Hematopoietic multipotent progenitor cell treated with erythropoietin and hydrocortisone succinate and interleukin-3 and kit ligand, for 8 days (in vitro differentiated cells): Measurements from ENCODE around the gene MEG3.
"Not testable (repeated sequence)": the region's sequence is repeated elsewhere in the genome, so short reads cannot be mapped to it uniquely, and the experiment has no call there.

Experiments
- DNase-seq: peaks from one replicate; pipeline ENCODE4 v3.0.0-alpha.2; 2015

Gene MEG3

GRCh38 chr14:100789460-100790417 is 36.2 kb upstream of the MEG3 start:
- DNase-seq: no peak

GRCh38 chr14:100790502-100791347 is 35.2 kb upstream of the MEG3 start:
- DNase-seq: no peak

GRCh38 chr14:100791348-100791735 is 34.6 kb upstream of the MEG3 start:
- no peak for DNase-seq

- DNase-seq: no peak
Measured at GRCh38 chr14:100791995-100792394, 33.9 kb upstream of the MEG3 start.

- no peak for DNase-seq
Measured at GRCh38 chr14:100796946-100797345, 29.0 kb upstream of the MEG3 start.

GRCh38 chr14:100800041-100800440 is 25.9 kb upstream of the MEG3 start:
- DNase-seq: no peak

- DNase-seq: not testable (repeated sequence)
Measured at GRCh38 chr14:100801433-100801832, 24.5 kb upstream of the MEG3 start.

GRCh38 chr14:100802179-100802578 is 23.7 kb upstream of the MEG3 start:
- no peak for DNase-seq

GRCh38 chr14:100802766-100803165 is 23.2 kb upstream of the MEG3 start:
- no peak for DNase-seq

GRCh38 chr14:100803226-100803625 is 22.7 kb upstream of the MEG3 start:
- DNase-seq: no peak

GRCh38 chr14:100803676-100804075 is 22.2 kb upstream of the MEG3 start:
- no peak for DNase-seq

- DNase-seq: no peak
Measured at GRCh38 chr14:100804138-100804537, 21.8 kb upstream of the MEG3 start.

- DNase-seq: no peak
Measured at GRCh38 chr14:100804558-100805309, 21.2 kb upstream of the MEG3 start.

- no peak for DNase-seq
Measured at GRCh38 chr14:100806386-100806785, 19.5 kb upstream of the MEG3 start.

GRCh38 chr14:100807496-100807895 is 18.4 kb upstream of the MEG3 start:
- no peak for DNase-seq

- DNase-seq: no peak
Measured at GRCh38 chr14:100807979-100808734, 17.8 kb upstream of the MEG3 start.

GRCh38 chr14:100810435-100810834 is 15.5 kb upstream of the MEG3 start:
- no peak for DNase-seq

GRCh38 chr14:100810861-100811461 is 15.0 kb upstream of the MEG3 start:
- DNase-seq: no peak

GRCh38 chr14:100813291-100813690 is 12.6 kb upstream of the MEG3 start:
- no peak for DNase-seq

GRCh38 chr14:100815478-100816285 is 10.2 kb upstream of the MEG3 start:
- no peak for DNase-seq
